ENCODE data around the gene FOXJ3. TPM values are rescaled to one million over a fixed set of nuclear protein-coding genes. Genes with fewer than 3 reads are reported as not detected.

The FOXJ3 gene
- total and polyA plus RNA-seq, 2 experiments from 2014 or later, result 16.3 to 23.6 TPM

GRCh38 chr1:42365118-42365517, 30.1 kb upstream of the FOXJ3 start:
- H3K9me2 ChIP-seq (ENCODE audit: insufficient read depth), result no peaks in the 10 kb centered on the region
- H3K4me2 ChIP-seq (ENCODE audit: unreplicated experiment), result no peak overlapping the region
- in situ Hi-C loops (cut with MboI), result no loop called here
- no peaks in the 10 kb centered on the region for H3K4me1 ChIP-seq (ENCODE audit: insufficient read depth)
- H3K27ac ChIP-seq, result no peak overlapping the region
- no peaks in the 10 kb centered on the region for H4K20me1 ChIP-seq (ENCODE audit: insufficient read depth)
- no peak for DNase-seq
- no peaks in the 10 kb centered on the region for H3K9me3 ChIP-seq (ENCODE audit: low read depth)
- H2AFZ ChIP-seq, result no peak overlapping the region
- H3K27me3 ChIP-seq (replicated peaks; ENCODE audit: insufficient read depth), result peaks cover 12% of the 10 kb centered on the region; the same call in 1 of the 2 replicates
- H3K79me2 ChIP-seq (ENCODE audit: insufficient read depth), result no peaks in the 10 kb centered on the region
- H3K36me3 ChIP-seq (ENCODE audit: low read depth), result no peaks in the 10 kb centered on the region
- H3K4me3 ChIP-seq, result no peak overlapping the region
- 38 to 51% methylated on average over 2 of the region's 2 CpGs for WGBS, 2 experiments (ENCODE audit: low coverage in 1 of 2, low lambda C conversion rate in 2 of 2, missing lambda C conversion rate in 2 of 2)
- no peaks in the 10 kb centered on the region for H3F3A ChIP-seq (ENCODE audit: insufficient read depth)
- no peak for TF ChIP-seq EZH2 (IDR thresholded peaks at IDR 0.05; ENCODE audit: insufficient read depth, poor library complexity, severe bottlenecking)
- TF ChIP-seq EZH2phosphoT487 (IDR thresholded peaks at IDR 0.05; ENCODE audit: insufficient read depth, low read depth), result no peak
- H3K9ac ChIP-seq, result no peak overlapping the region

GRCh38 chr1:42364542-42364941, 29.5 kb upstream of the FOXJ3 start:
- Histone ChIP-seq H4K20me1 (ENCODE audit: insufficient read depth) (no peaks in the 10 kb centered on the region), H3K4me3 (no peak overlapping the region), H3K4me2 (ENCODE audit: unreplicated experiment) (no peak overlapping the region), H3K9me2 (ENCODE audit: insufficient read depth) (no peaks in the 10 kb centered on the region), H3K9ac (no peak overlapping the region), H3K4me1 (ENCODE audit: insufficient read depth) (no peaks in the 10 kb centered on the region), H3K9me3 (ENCODE audit: low read depth) (no peaks in the 10 kb centered on the region), H3K79me2 (ENCODE audit: insufficient read depth) (no peaks in the 10 kb centered on the region), H3K27ac (no peak overlapping the region), H2AFZ (no peak overlapping the region), H3K36me3 (ENCODE audit: low read depth) (no peaks in the 10 kb centered on the region), H3K27me3 (replicated peaks; ENCODE audit: insufficient read depth) (peaks cover 9% of the 10 kb centered on the region; the same call in 1 of the 2 replicates), H3F3A (ENCODE audit: insufficient read depth) (no peaks in the 10 kb centered on the region)
- no peak for TF ChIP-seq EZH2 (IDR thresholded peaks at IDR 0.05; ENCODE audit: insufficient read depth, poor library complexity, severe bottlenecking)
- WGBS, 2 experiments (ENCODE audit: low coverage in 1 of 2, low lambda C conversion rate in 2 of 2, missing lambda C conversion rate in 2 of 2), result 61 to 68% methylated on average over 2 of the region's 2 CpGs
- DNase-seq, result no peak
- in situ Hi-C loops (cut with MboI), result no loop called here

- no peak overlapping the region for H3K4me3 ChIP-seq
- H3K9ac ChIP-seq, result no peak overlapping the region
- no peaks in the 10 kb centered on the region for H3K79me2 ChIP-seq (ENCODE audit: insufficient read depth)
- no peaks in the 10 kb centered on the region for H3K4me1 ChIP-seq (ENCODE audit: insufficient read depth)
- in situ Hi-C loops (cut with MboI), result no loop called here
- no peaks in the 10 kb centered on the region for H3K36me3 ChIP-seq (ENCODE audit: low read depth)
- no peaks in the 10 kb centered on the region for H3F3A ChIP-seq (ENCODE audit: insufficient read depth)
- TF ChIP-seq EZH2phosphoT487 (IDR thresholded peaks at IDR 0.05; ENCODE audit: insufficient read depth, low read depth), result no peak
- TF ChIP-seq EZH2 (IDR thresholded peaks at IDR 0.05; ENCODE audit: insufficient read depth, poor library complexity, severe bottlenecking), result no peak
- H3K9me2 ChIP-seq (ENCODE audit: insufficient read depth), result no peaks in the 10 kb centered on the region
- DNase-seq, result no peak
- 0 out of 2 replicates have a peak, but pooled peaks cover 6% of the 10 kb centered on the region for H3K27me3 ChIP-seq (replicated peaks; ENCODE audit: insufficient read depth)
- no peak overlapping the region for H3K27ac ChIP-seq
- WGBS, 2 experiments (ENCODE audit: low coverage in 1 of 2, low lambda C conversion rate in 2 of 2, missing lambda C conversion rate in 2 of 2), result 40% methylated on average over 6 of the region's 6 CpGs
- no peaks in the 10 kb centered on the region for H4K20me1 ChIP-seq (ENCODE audit: insufficient read depth)
- no peaks in the 10 kb centered on the region for H3K9me3 ChIP-seq (ENCODE audit: low read depth)
- H2AFZ ChIP-seq, result no peak overlapping the region
- H3K4me2 ChIP-seq (ENCODE audit: unreplicated experiment), result no peak overlapping the region
Measured at GRCh38 chr1:42364089-42364488, 29.1 kb upstream of the FOXJ3 start.

- 47 to 50% methylated on average over 1 of the region's 1 CpG for WGBS, 2 experiments (ENCODE audit: low coverage in 1 of 2, low lambda C conversion rate in 2 of 2, missing lambda C conversion rate in 2 of 2)
- H3K9me2 ChIP-seq (ENCODE audit: insufficient read depth), result no peaks in the 10 kb centered on the region
- DNase-seq, result no peak
- no peaks in the 10 kb centered on the region for H3K27me3 ChIP-seq (replicated peaks; ENCODE audit: insufficient read depth)
- H2AFZ ChIP-seq, result no peak overlapping the region
- in situ Hi-C loops (cut with MboI), result no loop called here
- TF ChIP-seq EZH2 (IDR thresholded peaks at IDR 0.05; ENCODE audit: insufficient read depth, poor library complexity, severe bottlenecking) (no peak), EZH2phosphoT487 (IDR thresholded peaks at IDR 0.05; ENCODE audit: insufficient read depth, low read depth) (no peak)
- H3K9ac ChIP-seq, result no peak overlapping the region
- H3K4me2 ChIP-seq (ENCODE audit: unreplicated experiment), result no peak overlapping the region
- H3K4me3 ChIP-seq, result no peak overlapping the region
- no peaks in the 10 kb centered on the region for H3K79me2 ChIP-seq (ENCODE audit: insufficient read depth)
- H3K4me1 ChIP-seq (ENCODE audit: insufficient read depth), result no peaks in the 10 kb centered on the region
- no peaks in the 10 kb centered on the region for H4K20me1 ChIP-seq (ENCODE audit: insufficient read depth)
- no peaks in the 10 kb centered on the region for H3K36me3 ChIP-seq (ENCODE audit: low read depth)
- H3K9me3 ChIP-seq (ENCODE audit: low read depth), result no peaks in the 10 kb centered on the region
- no peak overlapping the region for H3K27ac ChIP-seq
- H3F3A ChIP-seq (ENCODE audit: insufficient read depth), result no peaks in the 10 kb centered on the region
Measured at GRCh38 chr1:42359466-42359865, 24.4 kb upstream of the FOXJ3 start.

- H3K9me2 ChIP-seq (ENCODE audit: insufficient read depth), result no peaks in the 10 kb centered on the region
- H3K4me2 ChIP-seq (ENCODE audit: unreplicated experiment), result no peak overlapping the region
- no peak overlapping the region for H3K27ac ChIP-seq
- no peak for DNase-seq
- no peaks in the 10 kb centered on the region for H3K27me3 ChIP-seq (replicated peaks; ENCODE audit: insufficient read depth)
- H3F3A ChIP-seq (ENCODE audit: insufficient read depth), result no peaks in the 10 kb centered on the region
- no peaks in the 10 kb centered on the region for H4K20me1 ChIP-seq (ENCODE audit: insufficient read depth)
- in situ Hi-C loops (cut with MboI), result no loop called here
- WGBS, 2 experiments (ENCODE audit: low coverage in 1 of 2, low lambda C conversion rate in 2 of 2, missing lambda C conversion rate in 2 of 2), result 88 to 91% methylated on average over 3 of the region's 3 CpGs
- H3K4me1 ChIP-seq (ENCODE audit: insufficient read depth), result no peaks in the 10 kb centered on the region
- H3K9me3 ChIP-seq (ENCODE audit: low read depth), result no peaks in the 10 kb centered on the region
- TF ChIP-seq EZH2 (IDR thresholded peaks at IDR 0.05; ENCODE audit: insufficient read depth, poor library complexity, severe bottlenecking) (no peak), EZH2phosphoT487 (IDR thresholded peaks at IDR 0.05; ENCODE audit: insufficient read depth, low read depth) (no peak)
- H3K4me3 ChIP-seq, result no peak overlapping the region
- H3K36me3 ChIP-seq (ENCODE audit: low read depth), result no peaks in the 10 kb centered on the region
- no peak overlapping the region for H3K9ac ChIP-seq
- no peak overlapping the region for H2AFZ ChIP-seq
- H3K79me2 ChIP-seq (ENCODE audit: insufficient read depth), result no peaks in the 10 kb centered on the region
Measured at GRCh38 chr1:42358791-42359190, 23.8 kb upstream of the FOXJ3 start.

Data from GM23248 (cell line).